Measurements from ENCODE around the gene PRRC2C. TPM values are rescaled to one million over a fixed set of nuclear protein-coding genes. Genes with fewer than 3 reads are reported as not detected.

The PRRC2C gene
- total and polyA plus RNA-seq, 2 experiments from 2014 or later = 186 to 368 TPM

DNA sequence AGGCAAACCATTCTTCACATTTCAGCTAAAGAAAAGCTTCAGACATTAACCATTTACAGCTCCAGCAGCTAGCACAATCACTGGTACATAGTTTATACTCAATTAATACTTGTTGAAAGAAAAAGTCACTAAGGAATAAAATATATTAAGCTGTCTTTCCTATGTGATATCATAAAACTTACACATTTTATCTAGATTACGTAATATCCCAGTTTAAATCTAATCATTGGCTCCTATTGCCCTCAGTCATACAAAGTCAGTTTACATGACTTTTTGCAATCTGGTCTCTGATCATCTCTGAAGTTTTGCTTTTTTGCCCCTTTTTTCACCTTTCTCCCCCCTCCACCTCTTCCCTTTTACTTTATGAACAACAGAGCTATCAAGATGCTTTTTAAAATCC, 8.5 kb upstream of the PRRC2C start:
- H3K27me3 Mint-ChIP-seq (ENCODE audit: insufficient read depth, low read depth, poor library complexity) = no peaks in the 10 kb centered on the region
- Histone ChIP-seq H3F3A (replicated peaks; ENCODE audit: low read depth) (no peaks in the 10 kb centered on the region), H3K79me2 (replicated peaks; ENCODE audit: insufficient read depth) (no peaks in the 10 kb centered on the region), H3K4me1 (ENCODE audit: insufficient read depth) (no peaks in the 10 kb centered on the region), H3K27ac (ENCODE audit: low read depth) (no peak overlapping the region), H3K36me3 (ENCODE audit: insufficient read depth) (no peaks in the 10 kb centered on the region), H3K27me3 (ENCODE audit: insufficient read depth) (no peaks in the 10 kb centered on the region), H3K9me2 (ENCODE audit: insufficient read depth) (no peaks in the 10 kb centered on the region), H3K4me3 (no peak overlapping the region), H4K20me1 (replicated peaks; ENCODE audit: insufficient read depth) (no peaks in the 10 kb centered on the region), H3K4me2 (no peak overlapping the region), H2AFZ (no peak overlapping the region)
- no peak overlapping the region for H3K4me3 Mint-ChIP-seq
- ATAC-seq (no peak), DNase-seq (ENCODE audit: low spot score) (no peak)
- H3K27ac Mint-ChIP-seq = no peak overlapping the region
- no peaks in the 10 kb centered on the region for H3K9me3 Mint-ChIP-seq
- H3K4me1 Mint-ChIP-seq = peaks cover 4% of the 10 kb centered on the region; the same call in 2 of the 3 replicates
- H3K36me3 Mint-ChIP-seq (ENCODE audit: low read depth) = no peaks in the 10 kb centered on the region
- TF ChIP-seq, protein P1, sequence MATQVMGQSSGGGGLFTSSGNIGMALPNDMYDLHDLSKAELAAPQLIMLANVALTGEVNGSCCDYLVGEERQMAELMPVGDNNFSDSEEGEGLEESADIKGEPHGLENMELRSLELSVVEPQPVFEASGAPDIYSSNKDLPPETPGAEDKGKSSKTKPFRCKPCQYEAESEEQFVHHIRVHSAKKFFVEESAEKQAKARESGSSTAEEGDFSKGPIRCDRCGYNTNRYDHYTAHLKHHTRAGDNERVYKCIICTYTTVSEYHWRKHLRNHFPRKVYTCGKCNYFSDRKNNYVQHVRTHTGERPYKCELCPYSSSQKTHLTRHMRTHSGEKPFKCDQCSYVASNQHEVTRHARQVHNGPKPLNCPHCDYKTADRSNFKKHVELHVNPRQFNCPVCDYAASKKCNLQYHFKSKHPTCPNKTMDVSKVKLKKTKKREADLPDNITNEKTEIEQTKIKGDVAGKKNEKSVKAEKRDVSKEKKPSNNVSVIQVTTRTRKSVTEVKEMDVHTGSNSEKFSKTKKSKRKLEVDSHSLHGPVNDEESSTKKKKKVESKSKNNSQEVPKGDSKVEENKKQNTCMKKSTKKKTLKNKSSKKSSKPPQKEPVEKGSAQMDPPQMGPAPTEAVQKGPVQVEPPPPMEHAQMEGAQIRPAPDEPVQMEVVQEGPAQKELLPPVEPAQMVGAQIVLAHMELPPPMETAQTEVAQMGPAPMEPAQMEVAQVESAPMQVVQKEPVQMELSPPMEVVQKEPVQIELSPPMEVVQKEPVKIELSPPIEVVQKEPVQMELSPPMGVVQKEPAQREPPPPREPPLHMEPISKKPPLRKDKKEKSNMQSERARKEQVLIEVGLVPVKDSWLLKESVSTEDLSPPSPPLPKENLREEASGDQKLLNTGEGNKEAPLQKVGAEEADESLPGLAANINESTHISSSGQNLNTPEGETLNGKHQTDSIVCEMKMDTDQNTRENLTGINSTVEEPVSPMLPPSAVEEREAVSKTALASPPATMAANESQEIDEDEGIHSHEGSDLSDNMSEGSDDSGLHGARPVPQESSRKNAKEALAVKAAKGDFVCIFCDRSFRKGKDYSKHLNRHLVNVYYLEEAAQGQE (IDR thresholded peaks at IDR 0.05; ENCODE audit: unreplicated experiment) = no peak
- TF ChIP-seq NANOG (IDR thresholded peaks at IDR 0.05; ENCODE audit: borderline replicate concordance) = no peak
- TF ChIP-seq POLR2AphosphoS5 (IDR thresholded peaks at IDR 0.05; ENCODE audit: low read depth) = no peak
- no peak for TF ChIP-seq EZH2phosphoT487 (IDR thresholded peaks at IDR 0.05; ENCODE audit: unreplicated experiment)
- no peak for TF ChIP-seq STAT1 (IDR thresholded peaks at IDR 0.05; ENCODE audit: unreplicated experiment)
- TF ChIP-seq, protein P2, sequence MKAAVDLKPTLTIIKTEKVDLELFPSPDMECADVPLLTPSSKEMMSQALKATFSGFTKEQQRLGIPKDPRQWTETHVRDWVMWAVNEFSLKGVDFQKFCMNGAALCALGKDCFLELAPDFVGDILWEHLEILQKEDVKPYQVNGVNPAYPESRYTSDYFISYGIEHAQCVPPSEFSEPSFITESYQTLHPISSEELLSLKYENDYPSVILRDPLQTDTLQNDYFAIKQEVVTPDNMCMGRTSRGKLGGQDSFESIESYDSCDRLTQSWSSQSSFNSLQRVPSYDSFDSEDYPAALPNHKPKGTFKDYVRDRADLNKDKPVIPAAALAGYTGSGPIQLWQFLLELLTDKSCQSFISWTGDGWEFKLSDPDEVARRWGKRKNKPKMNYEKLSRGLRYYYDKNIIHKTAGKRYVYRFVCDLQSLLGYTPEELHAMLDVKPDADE (IDR thresholded peaks at IDR 0.05) = no peak
- TF ChIP-seq, protein P3, sequence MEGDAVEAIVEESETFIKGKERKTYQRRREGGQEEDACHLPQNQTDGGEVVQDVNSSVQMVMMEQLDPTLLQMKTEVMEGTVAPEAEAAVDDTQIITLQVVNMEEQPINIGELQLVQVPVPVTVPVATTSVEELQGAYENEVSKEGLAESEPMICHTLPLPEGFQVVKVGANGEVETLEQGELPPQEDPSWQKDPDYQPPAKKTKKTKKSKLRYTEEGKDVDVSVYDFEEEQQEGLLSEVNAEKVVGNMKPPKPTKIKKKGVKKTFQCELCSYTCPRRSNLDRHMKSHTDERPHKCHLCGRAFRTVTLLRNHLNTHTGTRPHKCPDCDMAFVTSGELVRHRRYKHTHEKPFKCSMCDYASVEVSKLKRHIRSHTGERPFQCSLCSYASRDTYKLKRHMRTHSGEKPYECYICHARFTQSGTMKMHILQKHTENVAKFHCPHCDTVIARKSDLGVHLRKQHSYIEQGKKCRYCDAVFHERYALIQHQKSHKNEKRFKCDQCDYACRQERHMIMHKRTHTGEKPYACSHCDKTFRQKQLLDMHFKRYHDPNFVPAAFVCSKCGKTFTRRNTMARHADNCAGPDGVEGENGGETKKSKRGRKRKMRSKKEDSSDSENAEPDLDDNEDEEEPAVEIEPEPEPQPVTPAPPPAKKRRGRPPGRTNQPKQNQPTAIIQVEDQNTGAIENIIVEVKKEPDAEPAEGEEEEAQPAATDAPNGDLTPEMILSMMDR (conservative IDR thresholded peaks at IDR 0.05; ENCODE audit: low read depth in 2 of 2) = no peak
- TF ChIP-seq, protein P4, sequence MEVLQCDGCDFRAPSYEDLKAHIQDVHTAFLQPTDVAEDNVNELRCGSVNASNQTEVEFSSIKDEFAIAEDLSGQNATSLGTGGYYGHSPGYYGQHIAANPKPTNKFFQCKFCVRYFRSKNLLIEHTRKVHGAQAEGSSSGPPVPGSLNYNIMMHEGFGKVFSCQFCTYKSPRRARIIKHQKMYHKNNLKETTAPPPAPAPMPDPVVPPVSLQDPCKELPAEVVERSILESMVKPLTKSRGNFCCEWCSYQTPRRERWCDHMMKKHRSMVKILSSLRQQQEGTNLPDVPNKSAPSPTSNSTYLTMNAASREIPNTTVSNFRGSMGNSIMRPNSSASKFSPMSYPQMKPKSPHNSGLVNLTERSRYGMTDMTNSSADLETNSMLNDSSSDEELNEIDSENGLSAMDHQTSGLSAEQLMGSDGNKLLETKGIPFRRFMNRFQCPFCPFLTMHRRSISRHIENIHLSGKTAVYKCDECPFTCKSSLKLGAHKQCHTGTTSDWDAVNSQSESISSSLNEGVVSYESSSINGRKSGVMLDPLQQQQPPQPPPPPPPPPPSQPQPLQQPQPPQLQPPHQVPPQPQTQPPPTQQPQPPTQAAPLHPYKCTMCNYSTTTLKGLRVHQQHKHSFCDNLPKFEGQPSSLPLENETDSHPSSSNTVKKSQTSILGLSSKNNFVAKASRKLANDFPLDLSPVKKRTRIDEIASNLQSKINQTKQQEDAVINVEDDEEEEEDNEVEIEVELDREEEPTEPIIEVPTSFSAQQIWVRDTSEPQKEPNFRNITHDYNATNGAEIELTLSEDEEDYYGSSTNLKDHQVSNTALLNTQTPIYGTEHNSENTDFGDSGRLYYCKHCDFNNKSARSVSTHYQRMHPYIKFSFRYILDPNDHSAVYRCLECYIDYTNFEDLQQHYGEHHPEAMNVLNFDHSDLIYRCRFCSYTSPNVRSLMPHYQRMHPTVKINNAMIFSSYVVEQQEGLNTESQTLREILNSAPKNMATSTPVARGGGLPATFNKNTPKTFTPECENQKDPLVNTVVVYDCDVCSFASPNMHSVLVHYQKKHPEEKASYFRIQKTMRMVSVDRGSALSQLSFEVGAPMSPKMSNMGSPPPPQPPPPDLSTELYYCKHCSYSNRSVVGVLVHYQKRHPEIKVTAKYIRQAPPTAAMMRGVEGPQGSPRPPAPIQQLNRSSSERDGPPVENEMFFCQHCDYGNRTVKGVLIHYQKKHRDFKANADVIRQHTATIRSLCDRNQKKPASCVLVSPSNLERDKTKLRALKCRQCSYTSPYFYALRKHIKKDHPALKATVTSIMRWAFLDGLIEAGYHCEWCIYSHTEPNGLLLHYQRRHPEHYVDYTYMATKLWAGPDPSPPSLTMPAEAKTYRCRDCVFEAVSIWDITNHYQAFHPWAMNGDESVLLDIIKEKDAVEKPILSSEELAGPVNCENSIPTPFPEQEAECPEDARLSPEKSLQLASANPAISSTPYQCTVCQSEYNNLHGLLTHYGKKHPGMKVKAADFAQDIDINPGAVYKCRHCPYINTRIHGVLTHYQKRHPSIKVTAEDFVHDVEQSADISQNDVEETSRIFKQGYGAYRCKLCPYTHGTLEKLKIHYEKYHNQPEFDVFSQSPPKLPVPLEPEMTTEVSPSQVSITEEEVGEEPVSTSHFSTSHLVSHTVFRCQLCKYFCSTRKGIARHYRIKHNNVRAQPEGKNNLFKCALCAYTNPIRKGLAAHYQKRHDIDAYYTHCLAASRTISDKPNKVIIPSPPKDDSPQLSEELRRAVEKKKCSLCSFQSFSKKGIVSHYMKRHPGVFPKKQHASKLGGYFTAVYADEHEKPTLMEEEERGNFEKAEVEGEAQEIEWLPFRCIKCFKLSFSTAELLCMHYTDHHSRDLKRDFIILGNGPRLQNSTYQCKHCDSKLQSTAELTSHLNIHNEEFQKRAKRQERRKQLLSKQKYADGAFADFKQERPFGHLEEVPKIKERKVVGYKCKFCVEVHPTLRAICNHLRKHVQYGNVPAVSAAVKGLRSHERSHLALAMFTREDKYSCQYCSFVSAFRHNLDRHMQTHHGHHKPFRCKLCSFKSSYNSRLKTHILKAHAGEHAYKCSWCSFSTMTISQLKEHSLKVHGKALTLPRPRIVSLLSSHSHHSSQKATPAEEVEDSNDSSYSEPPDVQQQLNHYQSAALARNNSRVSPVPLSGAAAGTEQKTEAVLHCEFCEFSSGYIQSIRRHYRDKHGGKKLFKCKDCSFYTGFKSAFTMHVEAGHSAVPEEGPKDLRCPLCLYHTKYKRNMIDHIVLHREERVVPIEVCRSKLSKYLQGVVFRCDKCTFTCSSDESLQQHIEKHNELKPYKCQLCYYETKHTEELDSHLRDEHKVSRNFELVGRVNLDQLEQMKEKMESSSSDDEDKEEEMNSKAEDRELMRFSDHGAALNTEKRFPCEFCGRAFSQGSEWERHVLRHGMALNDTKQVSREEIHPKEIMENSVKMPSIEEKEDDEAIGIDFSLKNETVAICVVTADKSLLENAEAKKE (CRISPR knock-in tag; IDR thresholded peaks at IDR 0.05) = no peak
- no peak for TF ChIP-seq EZH2 (IDR thresholded peaks at IDR 0.05; ENCODE audit: low read depth, unreplicated experiment)
- TF ChIP-seq JUNB (IDR thresholded peaks at IDR 0.05; ENCODE audit: unreplicated experiment) = no peak
- TF ChIP-seq ZNF331 (CRISPR knock-in tag; IDR thresholded peaks at IDR 0.05; ENCODE audit: low read depth) = no peak
- no peak for TF ChIP-seq CREB1 (CRISPR knock-in tag; IDR thresholded peaks at IDR 0.05; ENCODE audit: low read depth)
